Measurements from ENCODE around the gene NBEA. TPM values are rescaled to one million over a fixed set of nuclear protein-coding genes. Genes with fewer than 3 reads are reported as not detected.
"Not testable (repeated sequence)": the region's sequence is repeated elsewhere in the genome, so short reads cannot be mapped to it uniquely, and the experiment has no call there.

Gene NBEA
- total and polyA plus RNA-seq, 2 experiments from 2014 or later: 2.6 to 12.3 TPM

GRCh38 chr13:35393886-35394285, 451.8 kb downstream of the NBEA start:
- no peak for TF ChIP-seq CTCF (IDR thresholded peaks at IDR 0.05; ENCODE audit: poor library complexity)
- no peak for TF ChIP-seq EZH2 (IDR thresholded peaks at IDR 0.05; ENCODE audit: borderline replicate concordance)
- no peak for TF ChIP-seq EZH2phosphoT487 (IDR thresholded peaks at IDR 0.05; ENCODE audit: low read depth, severe bottlenecking, unreplicated experiment)
- H3K9me3 ChIP-seq (ENCODE audit: low read depth): no peaks in the 10 kb centered on the region
- no peak for DNase-seq (ENCODE audit: low spot score)
- no peaks in the 10 kb centered on the region for H4K20me1 ChIP-seq (ENCODE audit: insufficient read depth, poor library complexity, severe bottlenecking)
- H3K36me3 ChIP-seq (replicated peaks; ENCODE audit: insufficient read depth, low read depth): no peaks in the 10 kb centered on the region
- H2AFZ ChIP-seq: no peak overlapping the region
- H3K27ac ChIP-seq: no peak overlapping the region
- no peaks in the 10 kb centered on the region for H3K27me3 ChIP-seq
- no peak overlapping the region for H3K4me2 ChIP-seq
- H3K4me3 ChIP-seq: no peak overlapping the region
- no peaks in the 10 kb centered on the region for H3K9me2 ChIP-seq (replicated peaks; ENCODE audit: insufficient read depth)
- H3K79me2 ChIP-seq: no peaks in the 10 kb centered on the region
- 48% methylated on average over 2 of the region's 2 CpGs for WGBS (ENCODE audit: low lambda C conversion rate, missing lambda C conversion rate)
- peaks cover 6% of the 10 kb centered on the region for H3K4me1 ChIP-seq (ENCODE audit: insufficient read depth)

GRCh38 chr13:35408285-35408684, 466.2 kb downstream of the NBEA start:
- H4K20me1 ChIP-seq (ENCODE audit: insufficient read depth, poor library complexity, severe bottlenecking); H3K79me2 ChIP-seq; H3K36me3 ChIP-seq (replicated peaks; ENCODE audit: insufficient read depth, low read depth); H3K9me3 ChIP-seq (ENCODE audit: low read depth); H3K27me3 ChIP-seq; H3K9me2 ChIP-seq (replicated peaks; ENCODE audit: insufficient read depth); H2AFZ ChIP-seq; H3K27ac ChIP-seq; H3K4me2 ChIP-seq; H3K4me3 ChIP-seq; DNase-seq (ENCODE audit: low spot score); H3K4me1 ChIP-seq (ENCODE audit: insufficient read depth): not testable (repeated sequence)
- WGBS (ENCODE audit: low lambda C conversion rate, missing lambda C conversion rate): 67% methylated on average over 2 of the region's 2 CpGs

- no peak for TF ChIP-seq CTCF (IDR thresholded peaks at IDR 0.05; ENCODE audit: poor library complexity)
- no peak for TF ChIP-seq EZH2 (IDR thresholded peaks at IDR 0.05; ENCODE audit: borderline replicate concordance)
- no peak for TF ChIP-seq EZH2phosphoT487 (IDR thresholded peaks at IDR 0.05; ENCODE audit: low read depth, severe bottlenecking, unreplicated experiment)
- Histone ChIP-seq H3K4me3 (no peak overlapping the region), H3K79me2 (no peaks in the 10 kb centered on the region), H3K9me2 (replicated peaks; ENCODE audit: insufficient read depth) (no peaks in the 10 kb centered on the region), H3K9me3 (ENCODE audit: low read depth) (no peaks in the 10 kb centered on the region), H3K4me1 (ENCODE audit: insufficient read depth) (no peaks in the 10 kb centered on the region), H3K27ac (no peak overlapping the region), H2AFZ (no peak overlapping the region), H4K20me1 (ENCODE audit: insufficient read depth, poor library complexity, severe bottlenecking) (no peaks in the 10 kb centered on the region), H3K4me2 (no peak overlapping the region), H3K36me3 (replicated peaks; ENCODE audit: insufficient read depth, low read depth) (no peaks in the 10 kb centered on the region), H3K27me3 (no peaks in the 10 kb centered on the region)
- 90% methylated on average over 2 of the region's 2 CpGs for WGBS (ENCODE audit: low lambda C conversion rate, missing lambda C conversion rate)
- no peak for DNase-seq (ENCODE audit: low spot score)
Measured at GRCh38 chr13:35411059-35411744, 469.1 kb downstream of the NBEA start.

GRCh38 chr13:35448465-35448864, 506.4 kb downstream of the NBEA start:
- H4K20me1 ChIP-seq (ENCODE audit: insufficient read depth, poor library complexity, severe bottlenecking): no peaks in the 10 kb centered on the region
- TF ChIP-seq EZH2phosphoT487 (IDR thresholded peaks at IDR 0.05; ENCODE audit: low read depth, severe bottlenecking, unreplicated experiment) (no peak), EZH2 (IDR thresholded peaks at IDR 0.05; ENCODE audit: borderline replicate concordance) (no peak), CTCF (IDR thresholded peaks at IDR 0.05; ENCODE audit: poor library complexity) (no peak)
- H3K27me3 ChIP-seq: no peaks in the 10 kb centered on the region
- H3K36me3 ChIP-seq (replicated peaks; ENCODE audit: insufficient read depth, low read depth): no peaks in the 10 kb centered on the region
- no peaks in the 10 kb centered on the region for H3K79me2 ChIP-seq
- 39% methylated on average over 1 of the region's 1 CpG for WGBS (ENCODE audit: low lambda C conversion rate, missing lambda C conversion rate)
- no peak for DNase-seq (ENCODE audit: low spot score)
- H2AFZ ChIP-seq: no peak overlapping the region
- H3K27ac ChIP-seq: no peak overlapping the region
- H3K4me2 ChIP-seq: no peak overlapping the region
- no peak overlapping the region for H3K4me3 ChIP-seq
- H3K4me1 ChIP-seq (ENCODE audit: insufficient read depth): no peaks in the 10 kb centered on the region
- H3K9me2 ChIP-seq (replicated peaks; ENCODE audit: insufficient read depth): no peaks in the 10 kb centered on the region
- H3K9me3 ChIP-seq (ENCODE audit: low read depth): no peaks in the 10 kb centered on the region

Measured in hepatocyte (in vitro differentiated cells).